ENCODE results near the gene KIRREL3. TPM values are rescaled to one million over a fixed set of nuclear protein-coding genes. Genes with fewer than 3 reads are reported as not detected.

Gene KIRREL3
- total and polyA plus RNA-seq, 2 of the 8 experiments (the other 6 are each of a cell fraction or from before 2014, with no cell fraction given) = 0.29 to 0.32 TPM

DNA sequence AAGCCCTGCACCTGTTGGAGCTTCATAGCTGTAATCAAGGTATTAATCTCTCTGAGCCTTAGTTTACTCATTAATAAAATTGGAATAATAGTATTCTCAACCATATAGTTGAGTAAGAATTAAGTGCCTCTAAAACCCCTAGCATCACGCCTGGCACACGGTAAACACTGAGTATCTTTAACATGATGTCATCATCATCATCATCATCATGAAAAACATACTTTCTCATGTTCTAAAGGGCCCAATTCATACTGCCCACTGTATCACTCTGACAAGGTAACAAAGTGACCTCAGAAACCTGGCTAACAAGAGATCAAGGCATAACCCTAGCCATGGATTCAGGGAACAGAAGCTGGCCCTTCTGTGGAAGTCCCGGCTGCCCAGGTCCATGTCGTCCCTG, 58.4 kb downstream of the KIRREL3 start:
- WGBS, 2 experiments (ENCODE audit: extremely low coverage in 1 of 2, insufficient coverage in 1 of 2, insufficient read length in 1 of 2, insufficient replicate concordance in 2 of 2, low coverage in 1 of 2, low lambda C conversion rate in 2 of 2, missing lambda C conversion rate in 1 of 2) = 90% methylated on average over 4 of the region's 4 CpGs; no CpG with 5 or more reads in 1 of the 2 experiments
- TF ChIP-seq CEBPB (IDR thresholded peaks at IDR 0.05; ENCODE audit: low read depth, low read length) (no peak), BACH1 (IDR thresholded peaks at IDR 0.05; ENCODE audit: low read length) (no peak), SIX5 (IDR thresholded peaks at IDR 0.05; ENCODE audit: low read depth, low read length) (no peak), HDAC6 (IDR thresholded peaks at IDR 0.05; ENCODE audit: low read depth, low read length) (no peak), HDAC2 (IDR thresholded peaks at IDR 0.05; ENCODE audit: borderline replicate concordance in 1 of 2, low read depth in 2 of 2, low read length in 2 of 2) (no peak), USF2 (IDR thresholded peaks at IDR 0.05; ENCODE audit: low read length) (no peak), EZH2 (IDR thresholded peaks at IDR 0.05; ENCODE audit: low read depth, low read length, severe bottlenecking) (no peak), TEAD4 (IDR thresholded peaks at IDR 0.05; ENCODE audit: low read depth, low read length) (no peak), TCF12 (IDR thresholded peaks at IDR 0.05; ENCODE audit: low read depth, low read length) (no peak), SIN3A (conservative IDR thresholded peaks at IDR 0.05 in 1 of 2, IDR thresholded peaks at IDR 0.05 in 1 of 2; ENCODE audit: low read depth in 1 of 2, low read length in 2 of 2) (no peak), CBX8 (IDR thresholded peaks at IDR 0.05; ENCODE audit: borderline replicate concordance, low read depth, low read length) (no peak)
- TF ChIP-seq, protein P1, sequence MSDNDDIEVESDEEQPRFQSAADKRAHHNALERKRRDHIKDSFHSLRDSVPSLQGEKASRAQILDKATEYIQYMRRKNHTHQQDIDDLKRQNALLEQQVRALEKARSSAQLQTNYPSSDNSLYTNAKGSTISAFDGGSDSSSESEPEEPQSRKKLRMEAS (IDR thresholded peaks at IDR 0.05) = no peak

More for the DNA sequence above, 58.4 kb downstream of the KIRREL3 start:
- H3K23ac ChIP-seq (ENCODE audit: insufficient read length) = no peak overlapping the region
- ChIA-PET POLR2A (ENCODE audit: partially characterized antibody) (no interaction called here), CTCF (ENCODE audit: partially characterized antibody) (interaction anchor here (1.2 kb wide), 1 partner anchor 131 kb away, joined by 3 read pairs; no protein-coding TSS in a partner anchor)
- H2AFZ ChIP-seq (ENCODE audit: low read length) = no peak overlapping the region
- H3K27ac ChIP-seq (ENCODE audit: low read depth, low read length) = no peak overlapping the region
- H2BK5ac ChIP-seq (ENCODE audit: low read depth, low read length) = no peak overlapping the region
- no peaks in the 10 kb centered on the region for H3K79me1 ChIP-seq (ENCODE audit: low read depth, low read length)
- peaks cover 0 to 2% (median 0%) of the 10 kb centered on the region in 4 experiments; a peak in 1 of 7 replicates for H3K4me1 ChIP-seq (replicated peaks in 1 of 4; ENCODE audit: control insufficient read depth in 3 of 4, insufficient read depth in 4 of 4, low read length in 3 of 4)
- no peaks in the 10 kb centered on the region for H3K79me2 ChIP-seq (ENCODE audit: control insufficient read depth in 1 of 2, insufficient read depth in 2 of 2, low read length in 2 of 2)
- H3K18ac ChIP-seq (ENCODE audit: extremely low read depth, low read length) = no peak overlapping the region
- H2AK5ac ChIP-seq (ENCODE audit: low read depth, low read length) = no peak overlapping the region
- no peak overlapping the region for H3K4ac ChIP-seq (replicated peaks; ENCODE audit: insufficient read length, low read depth, low read length)
- no peak overlapping the region for H2BK12ac ChIP-seq (ENCODE audit: low read depth, low read length)
- no peaks in the 10 kb centered on the region for H3K9me3 ChIP-seq (ENCODE audit: insufficient read depth in 2 of 2, low read depth in 1 of 2, low read length in 1 of 2)
- H2BK15ac ChIP-seq (ENCODE audit: low read length) = no peak overlapping the region
- no peaks in the 10 kb centered on the region for H3K23me2 ChIP-seq (ENCODE audit: low read depth, low read length)
- H3K36me3 ChIP-seq (ENCODE audit: control insufficient read depth in 2 of 4, insufficient read depth in 4 of 4, low read length in 3 of 4) = no peaks in the 10 kb centered on the region
- no peak overlapping the region for H2BK20ac ChIP-seq (ENCODE audit: low read length)
- FAIRE-seq (no peak), DNase-seq (ENCODE audit: low read depth in 1 of 2, low spot score in 2 of 2) (no peak)
- no peak overlapping the region for H4K8ac ChIP-seq (ENCODE audit: extremely low read depth, insufficient read depth, low read length)
- H4K91ac ChIP-seq (replicated peaks; ENCODE audit: insufficient read length, low read length) = no peak overlapping the region
- H4K20me1 ChIP-seq (replicated peaks in 1 of 2; ENCODE audit: control insufficient read depth in 1 of 2, insufficient read depth in 2 of 2, low read length in 2 of 2) = no peaks in the 10 kb centered on the region
- H4K5ac ChIP-seq (ENCODE audit: insufficient read length, low read depth, low read length) = no peak overlapping the region
- H3K27me3 ChIP-seq (replicated peaks in 1 of 4; ENCODE audit: control insufficient read depth in 3 of 4, extremely low read depth in 1 of 4, insufficient read depth in 3 of 4, low read length in 3 of 4) = no peaks in the 10 kb centered on the region
- no peak overlapping the region for H3K9ac ChIP-seq (replicated peaks in 1 of 4; ENCODE audit: extremely low read depth in 1 of 4, low read depth in 3 of 4, low read length in 3 of 4)
- H3K14ac ChIP-seq (ENCODE audit: insufficient read length) = no peak overlapping the region
- H3K56ac ChIP-seq (replicated peaks; ENCODE audit: insufficient read length, low read depth, low read length) = no peak overlapping the region
- H2BK120ac ChIP-seq (replicated peaks; ENCODE audit: low read depth, low read length) = no peak overlapping the region
- H3K4me2 ChIP-seq (ENCODE audit: insufficient read depth in 1 of 2, low read depth in 2 of 2, low read length in 2 of 2) = no peak overlapping the region
- no peak overlapping the region for H3K4me3 ChIP-seq (ENCODE audit: extremely low read depth in 1 of 4, insufficient read depth in 2 of 4, low read depth in 3 of 4, low read length in 4 of 4)

All from H1 (cell line).